HG02571 (cell line): Measurements from ENCODE around the gene DEPDC4.

ENCODE experiments used
- ATAC-seq: cut with Tn5 transposase; IDR thresholded peaks from one replicate; pipeline ENCODE4 v1.9.1; 2021; ENCODE audit warnings: mild to moderate bottlenecking, moderate library complexity; ENCODE audit not compliant: unreplicated experiment

The DEPDC4 gene

GRCh38 chr12:100215209-100215608 is 51.7 kb downstream of the DEPDC4 start:
- ATAC-seq = no peak

DNA sequence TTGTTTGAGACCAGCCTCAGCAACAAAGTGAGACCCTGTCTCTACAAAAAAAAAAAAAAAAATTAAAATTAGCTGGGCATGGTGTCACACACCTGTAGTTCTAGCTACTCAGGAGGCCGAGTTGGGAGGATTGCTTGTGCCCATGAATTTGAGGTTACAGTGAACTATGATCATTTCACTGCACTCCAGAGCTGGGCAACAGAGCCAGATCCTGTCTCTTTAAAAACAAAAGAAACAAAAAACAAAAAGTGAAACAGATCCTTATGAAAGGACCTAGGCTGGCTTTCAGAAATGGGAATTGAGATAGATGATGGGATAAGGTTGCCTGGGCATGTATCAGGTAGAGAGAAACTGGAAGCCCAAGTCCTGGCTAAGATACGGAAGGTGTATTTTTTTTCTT is 52.4 kb downstream of the DEPDC4 start:
- no peak for ATAC-seq

- no peak for ATAC-seq
Measured at GRCh38 chr12:100213016-100213891, 53.6 kb downstream of the DEPDC4 start.

- no peak for ATAC-seq
Measured at GRCh38 chr12:100211698-100212097, 55.2 kb downstream of the DEPDC4 start.

DNA sequence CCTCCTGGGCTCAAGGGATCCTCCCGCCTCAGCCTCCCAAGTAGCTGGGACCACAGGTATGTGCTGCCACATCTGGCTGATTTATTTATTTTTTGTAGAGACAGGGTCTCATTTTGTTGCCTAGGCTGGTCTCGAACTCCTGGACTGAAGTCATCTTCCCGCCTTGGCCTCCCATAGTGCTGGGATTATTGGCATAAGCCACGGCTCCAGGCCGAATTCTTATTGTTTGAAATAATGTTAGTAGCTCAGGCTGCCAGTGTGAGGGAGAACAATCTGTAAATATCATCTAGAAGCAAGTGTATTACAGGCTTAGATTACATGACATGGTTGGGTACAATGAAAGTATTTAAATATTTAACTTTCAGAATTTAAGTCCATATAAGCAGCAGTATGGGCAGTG is 58.0 kb downstream of the DEPDC4 start:
- ATAC-seq = no peak

DNA sequence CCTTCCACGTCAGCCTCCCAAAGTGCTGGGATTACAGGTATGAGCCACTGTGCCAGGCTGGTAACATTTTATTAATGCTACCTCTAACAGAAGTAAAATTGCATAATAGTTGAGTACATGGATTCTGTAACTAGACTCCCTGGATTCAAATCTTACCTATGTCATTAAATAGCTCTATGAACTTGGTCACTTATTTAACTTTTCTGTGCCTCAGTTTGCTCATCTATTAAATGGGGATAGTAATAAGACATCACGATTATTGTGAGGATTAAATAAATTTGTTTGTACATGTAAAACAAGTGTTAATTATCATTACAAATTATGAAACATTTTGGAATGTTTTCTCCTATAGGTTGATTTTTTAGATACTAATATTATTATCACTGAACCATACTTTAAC is 59.6 kb downstream of the DEPDC4 start:
- no peak for ATAC-seq

DNA sequence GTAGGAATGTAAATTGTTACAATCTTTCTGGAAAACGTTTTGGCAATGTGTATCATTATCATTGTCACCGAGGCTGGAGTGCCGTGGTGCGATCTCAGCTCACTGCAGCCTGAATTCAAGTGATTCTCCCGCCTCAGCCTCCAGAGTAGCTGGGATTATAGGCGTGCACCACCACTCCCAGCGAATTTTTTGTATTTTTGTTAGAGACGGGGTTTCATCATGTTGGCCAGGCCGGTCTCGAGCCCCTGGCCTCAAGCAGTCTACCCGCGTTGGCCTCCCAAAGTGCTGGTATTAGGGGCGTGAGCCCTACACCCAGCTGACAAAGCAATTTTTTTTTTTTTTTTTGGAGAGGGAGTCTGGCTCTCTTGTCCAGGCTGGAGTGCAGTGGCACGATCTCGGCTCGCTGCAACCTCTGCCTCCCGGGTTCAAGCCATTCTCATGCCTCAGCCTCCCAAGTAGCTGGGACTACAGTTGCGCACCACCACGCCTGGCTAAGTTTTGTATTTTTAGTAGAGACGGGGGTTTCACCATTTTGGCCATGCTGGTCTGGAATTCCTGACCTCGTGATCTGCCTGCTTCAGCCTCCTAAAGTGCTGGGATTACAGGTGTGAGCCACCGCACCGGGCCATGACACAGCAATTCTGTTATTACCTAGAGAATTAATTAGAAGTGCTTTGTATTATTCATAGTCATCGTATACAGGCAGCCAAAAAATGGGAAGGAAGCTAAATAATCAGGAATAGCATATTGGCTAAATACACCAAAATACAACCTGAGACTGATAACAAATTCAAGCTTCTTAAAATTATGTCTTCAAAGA is 65.1 kb downstream of the DEPDC4 start:
- ATAC-seq = no peak

DNA sequence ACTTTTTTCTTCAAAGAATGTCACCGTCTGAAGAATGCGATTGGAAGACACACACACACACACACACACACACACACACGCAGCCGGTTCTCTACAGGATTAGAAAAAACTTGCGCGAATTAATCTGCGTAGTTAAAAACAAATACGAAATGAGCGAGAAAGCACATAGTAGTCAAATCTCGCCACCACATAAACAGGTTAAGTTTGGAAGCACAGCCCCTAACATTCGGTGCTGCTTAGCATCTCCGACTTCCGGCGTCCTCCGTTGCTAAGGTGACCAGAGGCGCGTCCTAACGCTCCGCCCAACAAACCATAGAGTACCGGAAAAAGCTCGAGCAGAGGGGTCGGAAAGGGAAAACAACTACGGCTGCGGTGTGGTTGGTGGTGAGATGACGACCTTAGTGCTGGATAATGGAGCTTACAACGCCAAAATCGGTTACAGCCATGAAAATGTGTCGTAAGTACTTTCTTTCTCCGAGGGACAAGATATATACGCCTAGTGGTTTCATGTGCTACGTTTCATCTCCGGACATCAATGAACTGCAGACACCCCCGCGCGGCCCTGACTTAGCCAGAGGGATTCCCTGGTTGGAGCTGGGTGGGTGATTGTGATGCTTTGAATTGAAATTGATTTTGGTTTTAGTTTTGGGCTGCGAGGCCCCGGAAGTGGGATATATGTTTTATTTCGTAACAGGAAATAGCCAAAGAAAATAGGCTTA is 66.3 kb downstream of the DEPDC4 start, which contains the start of gene ACTR6:
TSS of gene ACTR6 (plus strand) at position 353 of the 719 bp plus-strand sequence. CDS start at position 390, 37 bp downstream.
- ATAC-seq = peak; percentile 91

DNA sequence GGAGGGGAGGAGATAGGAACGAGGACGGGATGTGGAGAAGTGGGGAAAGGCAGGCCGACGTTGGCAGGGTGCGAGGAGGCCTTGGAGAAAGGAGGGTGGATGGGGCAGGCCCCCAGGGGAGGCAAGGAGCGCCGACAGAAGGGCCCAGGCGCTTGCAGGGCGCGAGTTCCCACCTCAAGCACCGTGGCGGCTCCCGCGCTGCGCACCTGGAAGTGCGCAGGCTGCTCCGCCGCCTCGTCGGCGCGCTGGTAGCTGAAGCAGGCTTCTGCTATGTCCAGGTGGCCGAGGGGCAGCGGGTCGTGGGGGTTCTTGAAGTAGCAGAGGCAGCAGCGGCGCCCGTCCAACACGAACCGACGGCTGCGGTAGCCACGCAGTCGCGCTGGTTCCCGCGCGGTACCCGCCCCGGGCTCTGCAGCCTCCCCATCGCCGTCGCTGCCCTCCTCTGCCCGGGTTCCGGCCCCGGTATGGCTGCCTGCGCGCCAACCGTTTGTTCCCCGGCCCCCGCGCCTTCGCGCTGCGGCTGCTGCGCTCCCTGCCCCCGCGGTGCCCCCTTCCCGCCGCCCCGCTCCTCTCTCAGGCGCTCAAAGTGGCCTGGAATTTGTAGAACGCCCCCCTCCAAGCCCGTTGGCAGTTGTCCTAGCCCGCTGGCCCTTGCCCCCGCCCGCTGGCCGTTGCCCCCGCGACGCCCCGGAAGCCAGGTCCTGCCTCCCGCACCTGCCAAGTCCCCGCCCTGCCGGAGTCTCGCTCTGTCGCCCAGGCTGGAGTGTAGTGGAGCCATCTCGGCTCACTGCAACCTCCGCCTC is 67.3 kb downstream of the DEPDC4 start:
- ATAC-seq = peak; percentile 77

GRCh38 chr12:100199023-100199346 is 67.9 kb downstream of the DEPDC4 start:
- ATAC-seq = no peak

DNA sequence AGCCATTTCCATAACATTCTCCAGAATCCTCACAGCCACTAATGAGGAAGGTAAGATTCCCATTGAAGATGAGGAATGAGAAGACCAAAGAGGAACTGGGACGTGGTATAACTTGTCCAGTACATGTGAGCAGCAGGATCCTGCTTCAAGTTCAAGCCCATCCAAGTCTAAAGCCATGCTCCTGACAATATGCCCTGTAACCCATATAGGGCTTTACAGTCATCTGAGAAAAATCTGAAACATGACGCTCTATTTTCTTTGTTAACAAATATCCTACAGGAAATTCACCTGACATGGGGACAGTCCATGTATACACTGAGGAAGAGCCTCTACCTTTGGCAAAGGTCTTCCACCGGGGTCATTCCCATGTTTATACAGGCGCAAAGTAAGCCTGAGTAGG is 69.4 kb downstream of the DEPDC4 start:
- ATAC-seq = no peak

- ATAC-seq = no peak
Measured at GRCh38 chr12:100193085-100193484, 73.8 kb downstream of the DEPDC4 start.
